Nephron progenitor cell (in vitro differentiated cells): ENCODE data around the gene GLI2.
A peak's percentile ranks its signal among the peaks of the same experiment; 100 is the strongest.

Experiments
- DNase-seq: peaks from one replicate; pipeline ENCODE4 v3.0.0; 2021
- H3K27ac Mint-ChIP-seq: 2 replicates; pipeline ENCODE4 v1.8.0; 2021; ENCODE audit warnings: mild to moderate bottlenecking, moderate library complexity, mixed read lengths
- H3K27me3 Mint-ChIP-seq: 2 replicates; pipeline ENCODE4 v1.8.0; 2021; ENCODE audit warnings: mild to moderate bottlenecking, low read depth, mixed read lengths; ENCODE audit not compliant: poor library complexity
- H3K36me3 Mint-ChIP-seq: 2 replicates; pipeline ENCODE4 v1.8.0; 2021; ENCODE audit warnings: low read depth, mixed read lengths
- H3K4me1 Mint-ChIP-seq: 2 replicates; pipeline ENCODE4 v1.8.0; 2021; ENCODE audit warnings: mixed read lengths
- H3K4me3 Mint-ChIP-seq: 2 replicates; pipeline ENCODE4 v1.8.0; 2021; ENCODE audit warnings: mild to moderate bottlenecking, moderate library complexity, mixed read lengths
- H3K9me3 Mint-ChIP-seq: 2 replicates; pipeline ENCODE4 v1.8.0; 2021; ENCODE audit warnings: mild to moderate bottlenecking, moderate library complexity, mixed read lengths
- TF ChIP-seq, protein P1 (sequence below): fragments of 200-600 bp; sonication (generic); IDR thresholded peaks from 2 replicates; pipeline ENCODE4 v1.5.0; 2021; ENCODE audit warnings: antibody characterized with exemption

Gene GLI2

DNA sequence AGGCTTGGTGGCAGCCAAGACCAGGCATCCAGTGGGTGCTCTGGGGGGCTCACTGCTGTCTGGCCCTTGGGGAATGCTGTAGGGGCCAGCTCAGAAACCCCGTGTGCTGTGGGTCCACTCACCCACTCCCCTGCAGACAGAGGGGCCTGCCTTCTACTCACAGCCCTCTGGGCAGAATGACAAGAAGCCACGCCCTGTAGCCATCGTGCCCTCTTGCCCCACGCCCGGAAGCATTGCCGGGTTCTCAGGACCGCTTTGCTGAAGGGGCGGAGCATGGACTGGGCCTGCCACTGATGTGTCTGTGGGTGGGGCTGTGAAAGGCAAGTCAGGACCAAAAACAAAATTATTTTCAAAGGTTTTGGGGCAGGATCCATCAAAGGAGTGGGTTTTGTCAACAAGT lies 27.8 kb downstream of the GLI2 start:
- no peaks in the 10 kb centered on the region for H3K9me3 Mint-ChIP-seq
- TF ChIP-seq, protein P1, sequence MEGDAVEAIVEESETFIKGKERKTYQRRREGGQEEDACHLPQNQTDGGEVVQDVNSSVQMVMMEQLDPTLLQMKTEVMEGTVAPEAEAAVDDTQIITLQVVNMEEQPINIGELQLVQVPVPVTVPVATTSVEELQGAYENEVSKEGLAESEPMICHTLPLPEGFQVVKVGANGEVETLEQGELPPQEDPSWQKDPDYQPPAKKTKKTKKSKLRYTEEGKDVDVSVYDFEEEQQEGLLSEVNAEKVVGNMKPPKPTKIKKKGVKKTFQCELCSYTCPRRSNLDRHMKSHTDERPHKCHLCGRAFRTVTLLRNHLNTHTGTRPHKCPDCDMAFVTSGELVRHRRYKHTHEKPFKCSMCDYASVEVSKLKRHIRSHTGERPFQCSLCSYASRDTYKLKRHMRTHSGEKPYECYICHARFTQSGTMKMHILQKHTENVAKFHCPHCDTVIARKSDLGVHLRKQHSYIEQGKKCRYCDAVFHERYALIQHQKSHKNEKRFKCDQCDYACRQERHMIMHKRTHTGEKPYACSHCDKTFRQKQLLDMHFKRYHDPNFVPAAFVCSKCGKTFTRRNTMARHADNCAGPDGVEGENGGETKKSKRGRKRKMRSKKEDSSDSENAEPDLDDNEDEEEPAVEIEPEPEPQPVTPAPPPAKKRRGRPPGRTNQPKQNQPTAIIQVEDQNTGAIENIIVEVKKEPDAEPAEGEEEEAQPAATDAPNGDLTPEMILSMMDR = no peak
- H3K27me3 Mint-ChIP-seq = peaks cover 11% of the 10 kb centered on the region
- H3K4me1 Mint-ChIP-seq = peaks cover 92% of the 10 kb centered on the region
- H3K36me3 Mint-ChIP-seq = no peaks in the 10 kb centered on the region
- H3K27ac Mint-ChIP-seq = no peak overlapping the region
- no peak overlapping the region for H3K4me3 Mint-ChIP-seq
- no peak for DNase-seq

DNA sequence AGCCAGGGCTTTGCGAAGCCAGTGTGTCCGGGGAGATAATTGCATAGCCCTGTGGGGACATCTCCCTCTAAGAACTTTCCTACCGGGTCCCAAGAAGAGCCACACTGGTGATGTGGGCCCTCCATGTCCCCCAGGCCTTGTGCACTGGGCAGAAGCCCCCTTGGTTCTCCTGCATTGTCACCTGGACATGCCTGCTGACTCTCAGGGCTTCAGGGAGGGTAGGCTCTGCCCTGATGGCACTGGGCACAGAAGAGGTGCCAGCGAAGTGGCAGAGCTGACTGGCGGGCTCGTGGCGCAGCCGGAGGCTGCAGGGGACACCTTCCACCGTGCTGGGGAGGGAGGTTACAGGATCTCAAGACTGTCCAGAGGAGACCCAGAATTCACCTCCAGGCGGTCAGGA lies 28.3 kb downstream of the GLI2 start:
- H3K36me3 Mint-ChIP-seq = no peaks in the 10 kb centered on the region
- TF ChIP-seq, protein P1 = no peak
- no peak overlapping the region for H3K27ac Mint-ChIP-seq
- no peak overlapping the region for H3K4me3 Mint-ChIP-seq
- no peaks in the 10 kb centered on the region for H3K9me3 Mint-ChIP-seq
- DNase-seq = no peak
- H3K4me1 Mint-ChIP-seq = peaks cover 92% of the 10 kb centered on the region
- peaks cover 15% of the 10 kb centered on the region for H3K27me3 Mint-ChIP-seq

DNA sequence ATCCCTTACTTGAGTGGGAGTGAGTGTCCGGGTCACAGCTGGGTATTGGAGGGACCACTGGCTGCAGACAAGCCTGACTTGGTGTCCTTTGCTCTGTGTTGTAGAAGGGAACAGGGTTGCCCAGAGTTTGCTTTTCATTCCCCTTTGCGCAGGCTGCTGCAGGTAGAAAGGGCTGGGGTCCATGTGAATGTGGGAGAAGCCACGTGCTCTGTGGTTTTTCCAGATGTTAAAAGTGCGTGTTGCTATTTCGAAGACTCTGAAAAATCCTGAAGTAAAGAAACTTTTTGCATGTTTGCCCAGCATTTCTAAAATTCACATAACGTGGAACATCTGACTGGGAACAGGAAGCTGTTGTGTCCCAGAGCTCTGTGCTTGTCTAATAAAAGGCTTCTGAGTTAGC lies 28.8 kb downstream of the GLI2 start:
- TF ChIP-seq, protein P1 = no peak
- Mint-ChIP-seq H3K36me3 (no peaks in the 10 kb centered on the region), H3K27ac (no peak overlapping the region), H3K27me3 (peaks cover 15% of the 10 kb centered on the region), H3K4me3 (no peak overlapping the region), H3K9me3 (no peaks in the 10 kb centered on the region), H3K4me1 (peaks cover 89% of the 10 kb centered on the region)
- DNase-seq = no peak

DNA sequence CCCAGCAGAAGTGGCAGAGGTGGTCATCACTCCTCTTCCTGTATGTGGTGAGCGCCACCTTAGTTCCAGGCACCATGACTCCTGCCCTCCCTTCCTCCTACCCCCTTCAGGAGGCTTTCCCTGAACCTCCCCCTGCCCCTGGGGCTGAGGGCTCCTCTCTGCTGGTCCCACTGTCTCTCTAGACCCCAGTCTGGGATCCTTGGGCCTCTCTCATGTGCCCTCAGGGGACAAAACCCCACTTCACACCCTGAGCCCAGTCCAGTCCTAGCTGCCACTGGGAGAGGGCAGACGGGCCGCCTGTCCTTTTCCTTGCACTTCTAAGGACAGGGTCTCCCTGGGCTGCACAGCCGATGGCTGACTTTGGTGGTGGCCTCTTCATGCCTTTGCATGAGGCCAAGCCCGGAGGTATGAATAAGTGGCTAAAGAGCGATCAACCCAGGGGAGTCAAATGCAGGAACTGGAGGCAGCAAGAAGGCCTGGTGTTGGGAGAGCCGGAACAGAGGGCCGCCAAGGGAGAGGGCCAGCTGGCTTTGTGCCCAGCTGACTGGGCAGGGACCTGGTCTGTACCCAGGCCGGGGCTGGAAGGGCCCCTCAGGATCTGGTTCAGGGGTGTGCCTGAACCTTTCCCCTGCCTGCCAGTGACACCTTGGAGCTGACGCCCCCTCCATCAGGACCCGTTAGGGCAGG lies 29.5 kb downstream of the GLI2 start:
- H3K36me3 Mint-ChIP-seq = no peaks in the 10 kb centered on the region
- peaks cover 15% of the 10 kb centered on the region for H3K27me3 Mint-ChIP-seq
- H3K4me3 Mint-ChIP-seq = no peak overlapping the region
- TF ChIP-seq, protein P1 = no peak
- H3K27ac Mint-ChIP-seq = peak overlapping the region; percentile 92
- DNase-seq = no peak
- peaks cover 88% of the 10 kb centered on the region for H3K4me1 Mint-ChIP-seq
- no peaks in the 10 kb centered on the region for H3K9me3 Mint-ChIP-seq

DNA sequence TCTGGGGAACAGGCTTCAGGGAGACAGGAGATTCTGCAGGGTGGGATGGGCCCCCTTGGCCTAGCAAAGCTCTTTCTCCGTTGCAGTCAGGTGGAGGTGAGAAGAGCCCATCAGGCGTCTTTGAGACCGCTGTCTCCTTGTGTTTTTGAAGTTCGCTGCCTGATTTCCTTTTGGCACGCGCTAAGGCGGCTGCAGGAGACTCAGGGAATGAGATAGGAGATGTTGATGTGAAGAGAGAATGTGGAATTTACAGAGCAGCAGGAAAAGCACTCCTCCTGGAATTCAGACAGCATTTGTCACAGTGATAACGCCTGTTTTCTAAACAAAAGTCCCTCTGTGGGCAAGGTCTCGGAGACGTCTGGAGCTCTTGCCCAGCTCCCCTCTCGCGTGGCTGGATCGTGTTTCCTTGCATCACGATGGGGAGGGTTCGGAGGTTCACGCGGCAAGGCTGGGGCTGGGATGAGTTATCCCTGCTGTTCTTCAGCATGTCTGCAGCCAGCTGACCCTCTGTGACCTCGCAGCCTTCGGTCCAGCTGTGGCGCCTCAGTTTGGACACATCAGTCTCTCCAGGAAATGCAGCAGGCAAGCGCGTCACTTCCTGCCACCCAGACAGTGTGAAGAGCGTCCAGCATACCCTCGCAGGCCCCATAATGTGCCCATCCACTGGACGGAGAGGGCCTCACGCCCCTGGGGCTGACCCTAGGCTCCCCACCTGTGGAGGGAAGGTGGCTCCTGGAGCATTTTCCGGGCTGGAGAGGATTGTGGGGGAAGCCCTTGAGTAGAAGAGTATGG lies 30.2 kb downstream of the GLI2 start:
- Mint-ChIP-seq H3K9me3 (no peaks in the 10 kb centered on the region), H3K27me3 (peaks cover 15% of the 10 kb centered on the region), H3K4me1 (peaks cover 88% of the 10 kb centered on the region), H3K36me3 (no peaks in the 10 kb centered on the region), H3K4me3 (peak overlapping the region; percentile 56), H3K27ac (peak overlapping the region; percentile 91)
- TF ChIP-seq, protein P1 = no peak
- DNase-seq = peak; percentile 59
